BLaER1 (cell line): Measurements from ENCODE around the gene INTS1.

Experiments used
- H3K27ac ChIP-seq: shearing (Covaris generic); formaldehyde crosslinking; 2 replicates; pipeline ENCODE4 v1.8.1; 2022
- H3K27me3 ChIP-seq: shearing (Covaris generic); formaldehyde crosslinking; 2 replicates; pipeline ENCODE4 v1.8.1; 2022
- H3K36me3 ChIP-seq: shearing (Covaris generic); formaldehyde crosslinking; 2 replicates; pipeline ENCODE4 v1.8.1; 2022
- H3K4me1 ChIP-seq: shearing (Covaris generic); formaldehyde crosslinking; 2 replicates; pipeline ENCODE4 v1.8.1; 2022
- H3K4me2 ChIP-seq: shearing (Covaris generic); formaldehyde crosslinking; 2 replicates; pipeline ENCODE4 v1.8.1; 2022
- H3K4me3 ChIP-seq: shearing (Covaris generic); formaldehyde crosslinking; 2 replicates; pipeline ENCODE4 v1.8.1; 2022
- H3K9ac ChIP-seq: shearing (Covaris generic); formaldehyde crosslinking; 2 replicates; pipeline ENCODE4 v1.8.1; 2022
- H3K9me3 ChIP-seq: shearing (Covaris generic); formaldehyde crosslinking; 2 replicates; pipeline ENCODE4 v1.8.1; 2022
- H4K20me1 ChIP-seq: shearing (Covaris generic); formaldehyde crosslinking; 2 replicates; pipeline ENCODE4 v1.8.1; 2022
- Cebpa-rat ChIP-seq: shearing (Covaris generic); IDR thresholded peaks from 2 replicates; pipeline ENCODE4 v1.8.1; 2022

Gene INTS1

GRCh38 chr7:1439373-1440363 lies 64.5 kb downstream of the INTS1 start:
- no peaks in the 10 kb centered on the region for H3K27me3 ChIP-seq
- no peaks in the 10 kb centered on the region for H4K20me1 ChIP-seq
- no peaks in the 10 kb centered on the region for H3K36me3 ChIP-seq
- H3K9ac ChIP-seq = no peak overlapping the region
- H3K27ac ChIP-seq = no peak overlapping the region
- no peak overlapping the region for H3K4me3 ChIP-seq
- H3K4me1 ChIP-seq = peaks cover 26% of the 10 kb centered on the region
- H3K9me3 ChIP-seq = no peaks in the 10 kb centered on the region
- no peak overlapping the region for H3K4me2 ChIP-seq
- TF ChIP-seq Cebpa-rat = no peak

GRCh38 chr7:1438821-1439220 lies 65.4 kb downstream of the INTS1 start:
- Histone ChIP-seq H4K20me1 (no peaks in the 10 kb centered on the region), H3K36me3 (no peaks in the 10 kb centered on the region), H3K27me3 (no peaks in the 10 kb centered on the region), H3K9ac (no peak overlapping the region), H3K9me3 (no peaks in the 10 kb centered on the region), H3K4me2 (no peak overlapping the region), H3K4me3 (no peak overlapping the region), H3K27ac (no peak overlapping the region), H3K4me1 (peaks cover 26% of the 10 kb centered on the region)
- no peak for TF ChIP-seq Cebpa-rat

DNA sequence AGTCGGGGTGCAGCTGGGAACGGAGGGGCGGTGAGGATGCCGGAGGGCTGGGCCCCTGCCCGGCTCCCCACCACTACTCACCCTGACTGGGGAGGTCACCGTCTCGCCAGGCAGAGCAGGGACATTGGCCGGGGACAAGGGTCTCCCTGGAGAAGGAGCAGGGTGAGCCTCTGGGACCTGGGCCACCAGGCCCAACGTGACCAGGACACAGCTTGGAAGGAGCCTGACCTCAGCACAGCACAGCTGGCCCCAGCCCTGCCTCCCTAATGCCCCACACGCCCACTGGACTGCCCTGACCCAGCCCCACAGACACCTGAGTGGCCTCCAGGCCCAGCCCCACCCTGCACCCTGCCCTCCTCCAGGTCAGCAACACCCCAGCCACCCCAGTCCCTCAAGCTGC lies 66.0 kb downstream of the INTS1 start:
- Histone ChIP-seq H3K36me3 (no peaks in the 10 kb centered on the region), H4K20me1 (no peaks in the 10 kb centered on the region), H3K4me2 (no peak overlapping the region), H3K4me3 (no peak overlapping the region), H3K9me3 (no peaks in the 10 kb centered on the region), H3K27ac (no peak overlapping the region), H3K27me3 (no peaks in the 10 kb centered on the region), H3K4me1 (peaks cover 26% of the 10 kb centered on the region), H3K9ac (no peak overlapping the region)
- TF ChIP-seq Cebpa-rat = no peak

DNA sequence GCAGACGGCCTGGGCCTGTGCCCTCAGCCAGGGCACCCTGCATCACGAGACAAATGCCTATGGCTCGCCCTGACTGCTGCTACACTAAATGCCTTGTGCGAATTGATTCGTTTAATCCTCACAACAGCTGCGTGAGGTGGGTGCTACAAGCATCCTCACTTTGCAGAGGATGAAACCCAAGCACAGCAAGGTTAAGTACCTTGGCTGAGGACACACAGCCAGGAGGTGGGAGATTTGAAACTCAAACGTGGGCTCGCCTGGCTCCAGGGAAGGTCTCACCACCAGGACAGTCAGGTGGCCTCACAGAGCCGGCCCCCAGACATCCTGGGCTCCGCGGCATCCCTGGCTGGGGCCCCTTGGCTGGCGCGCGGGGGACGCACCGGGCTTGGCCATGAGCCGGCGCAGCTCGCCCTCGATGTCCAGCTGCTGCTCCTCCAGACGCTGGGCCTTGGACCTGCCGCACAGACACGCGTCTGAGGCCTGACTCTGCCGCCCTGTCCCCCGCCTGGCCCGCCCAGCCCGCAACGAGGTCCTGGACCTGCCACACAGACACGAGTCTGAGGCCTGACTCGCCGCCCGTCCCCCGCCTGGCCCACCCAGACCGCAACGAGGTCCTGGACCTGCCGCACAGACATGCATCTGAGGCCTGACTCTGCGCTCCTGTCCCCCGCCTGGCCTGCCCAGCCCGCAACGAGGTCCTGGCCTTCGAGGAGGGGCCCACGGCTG lies 66.9 kb downstream of the INTS1 start:
- H3K9me3 ChIP-seq = no peaks in the 10 kb centered on the region
- H3K36me3 ChIP-seq = no peaks in the 10 kb centered on the region
- H3K4me3 ChIP-seq = no peak overlapping the region
- peaks cover 29% of the 10 kb centered on the region for H3K4me1 ChIP-seq
- H3K27me3 ChIP-seq = no peaks in the 10 kb centered on the region
- H3K27ac ChIP-seq = no peak overlapping the region
- H3K9ac ChIP-seq = no peak overlapping the region
- no peak for TF ChIP-seq Cebpa-rat
- H4K20me1 ChIP-seq = no peaks in the 10 kb centered on the region
- no peak overlapping the region for H3K4me2 ChIP-seq

DNA sequence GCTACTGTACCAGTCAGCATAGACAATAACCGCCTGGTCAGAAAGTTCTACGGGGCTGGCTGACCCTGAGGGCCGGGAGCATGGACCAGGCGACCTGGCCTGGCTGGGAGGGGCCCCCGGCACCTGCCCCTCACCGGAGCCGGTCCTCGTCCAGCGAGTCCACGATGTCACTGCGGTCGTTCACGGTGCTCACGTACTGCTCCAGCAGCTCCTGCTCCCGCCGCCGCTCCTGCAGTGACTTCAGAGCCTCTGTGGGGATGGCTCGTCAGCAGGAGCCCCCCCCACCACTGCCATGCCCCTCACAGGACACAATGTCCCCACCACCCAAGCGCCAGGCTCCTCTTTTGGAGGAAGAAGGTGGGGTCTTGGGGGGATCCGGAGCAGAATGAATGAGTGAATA lies 67.6 kb downstream of the INTS1 start:
- Histone ChIP-seq H3K27ac (no peak overlapping the region), H3K4me3 (no peak overlapping the region), H3K4me1 (peaks cover 25% of the 10 kb centered on the region), H3K36me3 (no peaks in the 10 kb centered on the region), H3K9ac (no peak overlapping the region), H4K20me1 (no peaks in the 10 kb centered on the region), H3K9me3 (no peaks in the 10 kb centered on the region), H3K4me2 (no peak overlapping the region), H3K27me3 (no peaks in the 10 kb centered on the region)
- no peak for TF ChIP-seq Cebpa-rat

DNA sequence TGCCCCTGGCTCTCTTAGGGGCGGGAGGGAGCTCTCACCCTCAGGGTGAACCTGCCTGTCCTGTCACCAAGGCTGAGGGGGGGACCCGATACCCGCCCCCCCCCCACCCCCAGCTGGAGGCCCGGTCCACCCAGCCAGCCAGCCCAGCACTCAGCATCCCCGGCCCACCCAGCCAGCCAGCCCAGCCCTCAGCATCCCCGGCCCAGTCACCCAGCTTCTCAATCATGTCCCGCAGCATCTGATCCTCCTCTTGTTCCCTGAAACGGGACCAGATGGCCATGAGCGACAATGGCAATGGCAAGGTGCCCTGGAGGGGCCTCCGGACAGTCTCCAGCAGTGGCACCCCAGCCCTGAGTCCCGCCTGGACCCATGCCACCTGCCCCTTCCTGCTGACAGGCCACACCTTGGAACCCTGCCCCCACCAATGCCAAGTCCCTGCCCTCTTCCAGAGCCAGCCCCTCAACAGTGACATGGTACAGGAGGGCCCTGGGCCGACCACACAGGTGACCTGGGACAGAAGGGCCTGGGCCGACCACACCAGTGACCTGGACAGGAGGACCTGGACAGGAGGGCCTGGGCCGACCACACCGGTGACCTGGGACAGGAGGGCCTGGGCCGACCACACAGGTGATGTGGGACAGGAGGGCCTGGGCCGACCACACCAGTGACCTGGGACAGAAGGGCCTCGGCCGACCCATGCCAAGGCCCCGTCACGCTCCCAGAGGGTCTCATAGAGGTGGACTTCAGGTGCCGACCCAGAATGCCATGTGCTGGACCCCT lies 69.1 kb downstream of the INTS1 start:
- Histone ChIP-seq H4K20me1 (no peaks in the 10 kb centered on the region), H3K4me1 (peaks cover 11% of the 10 kb centered on the region; the same call in 1 of the 2 replicates), H3K27me3 (no peaks in the 10 kb centered on the region), H3K4me2 (no peak overlapping the region), H3K27ac (no peak overlapping the region), H3K4me3 (no peak overlapping the region), H3K36me3 (no peaks in the 10 kb centered on the region), H3K9ac (no peak overlapping the region), H3K9me3 (no peaks in the 10 kb centered on the region)
- TF ChIP-seq Cebpa-rat = no peak

- Histone ChIP-seq H3K27ac (no peak overlapping the region), H3K36me3 (no peaks in the 10 kb centered on the region), H3K4me1 (peaks cover 16% of the 10 kb centered on the region), H3K9ac (no peak overlapping the region), H3K9me3 (no peaks in the 10 kb centered on the region), H3K4me2 (no peak overlapping the region), H4K20me1 (no peaks in the 10 kb centered on the region), H3K27me3 (no peaks in the 10 kb centered on the region), H3K4me3 (no peak overlapping the region)
- no peak for TF ChIP-seq Cebpa-rat
Measured at GRCh38 chr7:1434165-1434718, 69.9 kb downstream of the INTS1 start.

DNA sequence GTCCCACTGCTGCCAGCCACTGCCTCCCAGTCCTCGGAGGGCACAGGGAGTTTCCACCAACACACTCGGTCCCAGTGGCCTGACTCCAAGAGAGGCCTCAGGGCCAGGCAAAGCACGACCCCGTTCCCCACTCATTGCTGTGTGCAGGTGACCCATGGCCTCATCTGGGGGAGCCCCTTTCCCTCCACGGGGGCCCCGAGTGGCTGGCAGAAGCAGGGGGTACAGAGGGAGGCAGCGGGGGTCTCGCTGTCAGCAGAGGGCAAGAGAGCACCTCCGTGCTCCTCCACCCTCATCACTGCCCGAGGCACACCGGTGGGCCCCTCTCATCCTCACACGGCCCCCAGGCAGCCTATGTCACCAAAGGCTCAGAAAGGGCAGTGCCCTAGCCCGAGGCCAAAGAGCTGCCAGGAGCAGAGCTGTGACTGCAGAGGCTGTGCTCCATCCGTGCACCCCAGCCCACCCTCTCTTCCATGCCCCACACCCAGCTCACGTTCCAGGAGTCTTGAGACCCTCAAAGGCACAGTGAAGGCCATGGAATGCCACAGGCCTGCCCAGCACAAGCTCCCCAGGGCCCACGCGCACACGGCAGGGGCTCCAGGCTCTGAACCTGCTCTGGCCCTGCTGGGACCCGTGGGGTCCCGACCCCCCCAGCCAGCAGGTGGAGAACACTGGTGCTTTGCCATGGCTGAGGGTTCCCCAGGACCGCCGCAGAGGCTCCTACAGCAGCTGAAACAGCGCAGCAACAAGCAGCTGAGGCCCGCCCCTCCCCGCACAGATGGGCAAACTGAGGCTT lies 70.9 kb downstream of the INTS1 start:
- Histone ChIP-seq H4K20me1 (no peaks in the 10 kb centered on the region), H3K9me3 (no peaks in the 10 kb centered on the region), H3K36me3 (no peaks in the 10 kb centered on the region), H3K4me1 (peaks cover 25% of the 10 kb centered on the region), H3K27me3 (no peaks in the 10 kb centered on the region), H3K4me2 (0 out of 2 replicates have a peak overlapping the region, but pooled peaks have one; percentile 46), H3K27ac (no peak overlapping the region), H3K9ac (no peak overlapping the region), H3K4me3 (no peak overlapping the region)
- TF ChIP-seq Cebpa-rat = no peak
